GM23338 (cell line): ENCODE results near the gene RFX7. TPM values are rescaled to one million over a fixed set of nuclear protein-coding genes. Genes with fewer than 3 reads are reported as not detected.
A peak's percentile ranks its signal among the peaks of the same experiment; 100 is the strongest.

Experiments used
- ATAC-seq: fragments of 200-7000 bp; cut with Tn5 transposase; 3 replicates; pipeline ENCODE4 v1.9.1; 2020
- DNase-seq: peaks from one replicate; pipeline ENCODE4 v3.0.0-alpha.2; 2015; ENCODE audit warnings: low spot score
- H2AFZ ChIP-seq: fragments of 200-600 bp; sonication (generic); 2 replicates; pipeline ENCODE4 v1.8.0; 2016; ENCODE audit warnings: antibody characterized with exemption, mild to moderate bottlenecking, moderate library complexity
- H3F3A ChIP-seq: fragments of 200-600 bp; sonication (generic); replicated peaks from 2 replicates; pipeline ENCODE4 v1.8.0; 2017; ENCODE audit warnings: antibody characterized with exemption, mixed run types, low read depth
- H3K27ac ChIP-seq: fragments of 200-600 bp; sonication (generic); 2 replicates; pipeline ENCODE4 v1.6.1; 2016; ENCODE audit warnings: low read depth
- H3K27me3 ChIP-seq: fragments of 200-600 bp; sonication (generic); 2 replicates; pipeline ENCODE4 v1.8.0; 2016; ENCODE audit warnings: mild to moderate bottlenecking, mixed run types, moderate library complexity; ENCODE audit not compliant: insufficient read depth
- H3K36me3 ChIP-seq: fragments of 200-600 bp; sonication (generic); 2 replicates; pipeline ENCODE4 v1.8.0; 2016; ENCODE audit warnings: mild to moderate bottlenecking; ENCODE audit not compliant: insufficient read depth
- H3K4me1 ChIP-seq: fragments of 200-600 bp; sonication (generic); 2 replicates; pipeline ENCODE4 v1.8.0; 2016; ENCODE audit warnings: mild to moderate bottlenecking, moderate library complexity; ENCODE audit not compliant: insufficient read depth
- H3K4me2 ChIP-seq: fragments of 200-600 bp; sonication (generic); 2 replicates; pipeline ENCODE4 v1.7.1; 2017; ENCODE audit warnings: mixed run types
- H3K4me3 ChIP-seq: fragments of 200-600 bp; sonication (generic); 2 replicates; pipeline ENCODE4 v1.6.1; 2016; ENCODE audit warnings: mixed run types
- H3K79me2 ChIP-seq: fragments of 200-600 bp; sonication (generic); replicated peaks from 2 replicates; pipeline ENCODE4 v1.8.0; 2017; ENCODE audit warnings: mild to moderate bottlenecking; ENCODE audit not compliant: insufficient read depth
- H3K9me2 ChIP-seq: fragments of 200-600 bp; sonication (generic); 2 replicates; pipeline ENCODE4 v1.8.0; 2017; ENCODE audit not compliant: insufficient read depth
- H4K20me1 ChIP-seq: fragments of 200-600 bp; sonication (generic); replicated peaks from 2 replicates; pipeline ENCODE4 v1.8.0; 2017; ENCODE audit warnings: mild to moderate bottlenecking; ENCODE audit not compliant: insufficient read depth
- H3K27ac Mint-ChIP-seq: 2 replicates; pipeline ENCODE4 v1.8.0; 2020; ENCODE audit warnings: inconsistent platforms, mild to moderate bottlenecking, moderate library complexity, mixed read lengths
- H3K27me3 Mint-ChIP-seq: 3 replicates; pipeline ENCODE4 v1.8.0; 2022; ENCODE audit warnings: low read depth, mild to moderate bottlenecking, moderate library complexity, mixed read lengths, inconsistent platforms; ENCODE audit not compliant: insufficient read depth, poor library complexity
- H3K36me3 Mint-ChIP-seq: 3 replicates; pipeline ENCODE4 v1.8.0; 2021; ENCODE audit warnings: low read depth, mild to moderate bottlenecking, inconsistent platforms, moderate library complexity, mixed read lengths
- H3K4me1 Mint-ChIP-seq: 3 replicates; pipeline ENCODE4 v1.8.0; 2020; ENCODE audit warnings: mild to moderate bottlenecking, inconsistent platforms, mixed read lengths
- H3K4me3 Mint-ChIP-seq: 3 replicates; pipeline ENCODE4 v1.8.0; 2021; ENCODE audit warnings: moderate library complexity, mild to moderate bottlenecking, inconsistent platforms, mixed read lengths
- H3K9me3 Mint-ChIP-seq: 3 replicates; pipeline ENCODE4 v1.8.0; 2020; ENCODE audit warnings: moderate library complexity, mild to moderate bottlenecking, inconsistent platforms, mixed read lengths
- CTCF ChIP-seq, 2 experiments: fragments of 200-600 bp in 1 of 2; sonication (generic) in 1 of 2; conservative IDR thresholded peaks; 2 replicates each; pipeline versions ENCODE4 v1.5.1 to v1.6.1; 2016 to 2017; ENCODE audit warnings: antibody characterized with exemption in 2 of 2, low read depth in 2 of 2, mild to moderate bottlenecking in 2 of 2, moderate library complexity in 1 of 2
- EZH2 ChIP-seq: fragments of 200-600 bp; sonication (generic); IDR thresholded peaks from one replicate; pipeline ENCODE4 v1.8.0; 2017; ENCODE audit warnings: antibody characterized with exemption, mild to moderate bottlenecking, low read depth; ENCODE audit not compliant: unreplicated experiment
- NANOG ChIP-seq: IDR thresholded peaks from 2 replicates; pipeline ENCODE4 v1.6.1; 2016; ENCODE audit warnings: antibody characterized with exemption, borderline replicate concordance
- POLR2AphosphoS5 ChIP-seq: IDR thresholded peaks from 2 replicates; pipeline ENCODE4 v1.6.1; 2016; ENCODE audit warnings: antibody characterized with exemption, low read depth
- STAT1 ChIP-seq: IDR thresholded peaks from one replicate; pipeline ENCODE4 v1.6.1; 2016; ENCODE audit warnings: antibody characterized with exemption; ENCODE audit not compliant: unreplicated experiment
- ZNF114 ChIP-seq: fragments of 250-450 bp; sonication (Bioruptor Pico); IDR thresholded peaks from 2 replicates; pipeline ENCODE4 v1.5.0; 2020; ENCODE audit warnings: mild to moderate bottlenecking, moderate library complexity
- ZNF331 ChIP-seq: fragments of 250-450 bp; sonication (Bioruptor Pico); IDR thresholded peaks from 2 replicates; pipeline ENCODE4 v1.5.0; 2020; ENCODE audit warnings: low read depth, mild to moderate bottlenecking, moderate library complexity
- polyA plus RNA-seq: library from polyadenylated mRNA; unstranded; fragments of >200 nt; fragmentation: Nextera tagmentation; extraction: Ambion mirVana; gene quantifications from 2 replicates; pipeline ENCODE4 v1.2.1, GENCODE V29; 2016
- total RNA-seq: library from RNA; depleted of rRNA; stranded (reverse); fragments of >200 nt; shearing (Covaris generic); gene quantifications from 2 replicates; pipeline ENCODE4 v1.2.3, GENCODE V29; 2014
- TF ChIP-seq, protein P1 (sequence below): fragments of 250-450 bp; sonication (Bioruptor Pico); IDR thresholded peaks from 2 replicates; pipeline ENCODE4 v1.5.0; 2020; ENCODE audit warnings: mild to moderate bottlenecking, moderate library complexity
- TF ChIP-seq, protein P2 (sequence below): IDR thresholded peaks from 2 replicates; pipeline ENCODE4 v1.6.1; 2016; ENCODE audit warnings: antibody characterized with exemption

Gene RFX7
- total and polyA plus RNA-seq, 2 experiments from 2014 or later: 17.6 to 33.6 TPM

DNA sequence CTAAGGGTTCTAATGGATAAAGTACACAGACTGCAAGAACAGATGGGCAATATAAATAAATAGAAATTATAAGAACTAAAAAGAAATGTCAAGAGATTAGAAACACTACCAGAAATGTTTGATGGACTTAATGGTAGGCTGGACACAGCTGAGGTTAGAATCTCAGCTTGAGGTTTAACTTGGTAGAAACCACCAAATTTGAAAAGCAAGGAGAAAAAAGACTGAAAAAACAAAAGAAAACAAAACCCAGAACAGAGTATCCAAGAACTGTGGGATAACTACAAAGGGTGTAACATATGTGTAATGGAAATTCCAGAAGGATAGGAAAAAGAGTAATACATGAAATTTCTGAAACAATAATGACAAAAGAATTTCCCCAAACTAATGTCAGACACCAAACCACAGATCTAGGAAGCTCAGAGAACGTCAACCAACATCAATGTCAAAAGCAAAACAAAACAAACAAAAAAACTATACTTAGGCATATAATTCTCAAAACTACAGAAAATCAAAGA is 35.0 kb downstream of the RFX7 start:
- H3K4me1 Mint-ChIP-seq: peaks cover 56% of the 10 kb centered on the region
- no peak overlapping the region for H3K27ac Mint-ChIP-seq
- Histone ChIP-seq H3K27ac (no peak overlapping the region), H3K9me2 (no peaks in the 10 kb centered on the region), H3K4me2 (0 out of 2 replicates have a peak overlapping the region, but pooled peaks have one; percentile 2), H3K4me3 (no peak overlapping the region), H3K79me2 (peaks cover 100% of the 10 kb centered on the region), H3K27me3 (no peaks in the 10 kb centered on the region), H4K20me1 (peaks cover 22% of the 10 kb centered on the region), H2AFZ (no peak overlapping the region), H3K4me1 (peaks cover 52% of the 10 kb centered on the region), H3K36me3 (no peaks in the 10 kb centered on the region), H3F3A (no peaks in the 10 kb centered on the region)
- DNase-seq (no peak), ATAC-seq (no peak)
- H3K9me3 Mint-ChIP-seq: no peaks in the 10 kb centered on the region; the same call in 2 of the 3 replicates
- H3K4me3 Mint-ChIP-seq: no peak overlapping the region
- H3K27me3 Mint-ChIP-seq: no peaks in the 10 kb centered on the region
- TF ChIP-seq, protein P1, sequence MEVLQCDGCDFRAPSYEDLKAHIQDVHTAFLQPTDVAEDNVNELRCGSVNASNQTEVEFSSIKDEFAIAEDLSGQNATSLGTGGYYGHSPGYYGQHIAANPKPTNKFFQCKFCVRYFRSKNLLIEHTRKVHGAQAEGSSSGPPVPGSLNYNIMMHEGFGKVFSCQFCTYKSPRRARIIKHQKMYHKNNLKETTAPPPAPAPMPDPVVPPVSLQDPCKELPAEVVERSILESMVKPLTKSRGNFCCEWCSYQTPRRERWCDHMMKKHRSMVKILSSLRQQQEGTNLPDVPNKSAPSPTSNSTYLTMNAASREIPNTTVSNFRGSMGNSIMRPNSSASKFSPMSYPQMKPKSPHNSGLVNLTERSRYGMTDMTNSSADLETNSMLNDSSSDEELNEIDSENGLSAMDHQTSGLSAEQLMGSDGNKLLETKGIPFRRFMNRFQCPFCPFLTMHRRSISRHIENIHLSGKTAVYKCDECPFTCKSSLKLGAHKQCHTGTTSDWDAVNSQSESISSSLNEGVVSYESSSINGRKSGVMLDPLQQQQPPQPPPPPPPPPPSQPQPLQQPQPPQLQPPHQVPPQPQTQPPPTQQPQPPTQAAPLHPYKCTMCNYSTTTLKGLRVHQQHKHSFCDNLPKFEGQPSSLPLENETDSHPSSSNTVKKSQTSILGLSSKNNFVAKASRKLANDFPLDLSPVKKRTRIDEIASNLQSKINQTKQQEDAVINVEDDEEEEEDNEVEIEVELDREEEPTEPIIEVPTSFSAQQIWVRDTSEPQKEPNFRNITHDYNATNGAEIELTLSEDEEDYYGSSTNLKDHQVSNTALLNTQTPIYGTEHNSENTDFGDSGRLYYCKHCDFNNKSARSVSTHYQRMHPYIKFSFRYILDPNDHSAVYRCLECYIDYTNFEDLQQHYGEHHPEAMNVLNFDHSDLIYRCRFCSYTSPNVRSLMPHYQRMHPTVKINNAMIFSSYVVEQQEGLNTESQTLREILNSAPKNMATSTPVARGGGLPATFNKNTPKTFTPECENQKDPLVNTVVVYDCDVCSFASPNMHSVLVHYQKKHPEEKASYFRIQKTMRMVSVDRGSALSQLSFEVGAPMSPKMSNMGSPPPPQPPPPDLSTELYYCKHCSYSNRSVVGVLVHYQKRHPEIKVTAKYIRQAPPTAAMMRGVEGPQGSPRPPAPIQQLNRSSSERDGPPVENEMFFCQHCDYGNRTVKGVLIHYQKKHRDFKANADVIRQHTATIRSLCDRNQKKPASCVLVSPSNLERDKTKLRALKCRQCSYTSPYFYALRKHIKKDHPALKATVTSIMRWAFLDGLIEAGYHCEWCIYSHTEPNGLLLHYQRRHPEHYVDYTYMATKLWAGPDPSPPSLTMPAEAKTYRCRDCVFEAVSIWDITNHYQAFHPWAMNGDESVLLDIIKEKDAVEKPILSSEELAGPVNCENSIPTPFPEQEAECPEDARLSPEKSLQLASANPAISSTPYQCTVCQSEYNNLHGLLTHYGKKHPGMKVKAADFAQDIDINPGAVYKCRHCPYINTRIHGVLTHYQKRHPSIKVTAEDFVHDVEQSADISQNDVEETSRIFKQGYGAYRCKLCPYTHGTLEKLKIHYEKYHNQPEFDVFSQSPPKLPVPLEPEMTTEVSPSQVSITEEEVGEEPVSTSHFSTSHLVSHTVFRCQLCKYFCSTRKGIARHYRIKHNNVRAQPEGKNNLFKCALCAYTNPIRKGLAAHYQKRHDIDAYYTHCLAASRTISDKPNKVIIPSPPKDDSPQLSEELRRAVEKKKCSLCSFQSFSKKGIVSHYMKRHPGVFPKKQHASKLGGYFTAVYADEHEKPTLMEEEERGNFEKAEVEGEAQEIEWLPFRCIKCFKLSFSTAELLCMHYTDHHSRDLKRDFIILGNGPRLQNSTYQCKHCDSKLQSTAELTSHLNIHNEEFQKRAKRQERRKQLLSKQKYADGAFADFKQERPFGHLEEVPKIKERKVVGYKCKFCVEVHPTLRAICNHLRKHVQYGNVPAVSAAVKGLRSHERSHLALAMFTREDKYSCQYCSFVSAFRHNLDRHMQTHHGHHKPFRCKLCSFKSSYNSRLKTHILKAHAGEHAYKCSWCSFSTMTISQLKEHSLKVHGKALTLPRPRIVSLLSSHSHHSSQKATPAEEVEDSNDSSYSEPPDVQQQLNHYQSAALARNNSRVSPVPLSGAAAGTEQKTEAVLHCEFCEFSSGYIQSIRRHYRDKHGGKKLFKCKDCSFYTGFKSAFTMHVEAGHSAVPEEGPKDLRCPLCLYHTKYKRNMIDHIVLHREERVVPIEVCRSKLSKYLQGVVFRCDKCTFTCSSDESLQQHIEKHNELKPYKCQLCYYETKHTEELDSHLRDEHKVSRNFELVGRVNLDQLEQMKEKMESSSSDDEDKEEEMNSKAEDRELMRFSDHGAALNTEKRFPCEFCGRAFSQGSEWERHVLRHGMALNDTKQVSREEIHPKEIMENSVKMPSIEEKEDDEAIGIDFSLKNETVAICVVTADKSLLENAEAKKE (CRISPR knock-in tag): no peak
- TF ChIP-seq ZNF114: no peak
- TF ChIP-seq NANOG: no peak
- peaks cover 21% of the 10 kb centered on the region for H3K36me3 Mint-ChIP-seq

- Histone ChIP-seq H3K27ac (no peak overlapping the region), H3K79me2 (peaks cover 100% of the 10 kb centered on the region), H3K36me3 (no peaks in the 10 kb centered on the region), H3K4me2 (0 out of 2 replicates have a peak overlapping the region, but pooled peaks have one; percentile 2), H3F3A (no peaks in the 10 kb centered on the region), H3K9me2 (no peaks in the 10 kb centered on the region), H4K20me1 (peaks cover 22% of the 10 kb centered on the region), H3K4me3 (no peak overlapping the region), H3K4me1 (peaks cover 52% of the 10 kb centered on the region), H3K27me3 (no peaks in the 10 kb centered on the region), H2AFZ (no peak overlapping the region)
- ATAC-seq: no peak
- Mint-ChIP-seq H3K9me3 (no peaks in the 10 kb centered on the region; the same call in 2 of the 3 replicates), H3K4me1 (peaks cover 60% of the 10 kb centered on the region), H3K4me3 (no peak overlapping the region), H3K27me3 (no peaks in the 10 kb centered on the region), H3K36me3 (peaks cover 18% of the 10 kb centered on the region), H3K27ac (no peak overlapping the region)
- DNase-seq: no peak
- TF ChIP-seq NANOG: no peak
- TF ChIP-seq EZH2: no peak
- TF ChIP-seq POLR2AphosphoS5: no peak
- no peak for TF ChIP-seq STAT1
- TF ChIP-seq, protein P2, sequence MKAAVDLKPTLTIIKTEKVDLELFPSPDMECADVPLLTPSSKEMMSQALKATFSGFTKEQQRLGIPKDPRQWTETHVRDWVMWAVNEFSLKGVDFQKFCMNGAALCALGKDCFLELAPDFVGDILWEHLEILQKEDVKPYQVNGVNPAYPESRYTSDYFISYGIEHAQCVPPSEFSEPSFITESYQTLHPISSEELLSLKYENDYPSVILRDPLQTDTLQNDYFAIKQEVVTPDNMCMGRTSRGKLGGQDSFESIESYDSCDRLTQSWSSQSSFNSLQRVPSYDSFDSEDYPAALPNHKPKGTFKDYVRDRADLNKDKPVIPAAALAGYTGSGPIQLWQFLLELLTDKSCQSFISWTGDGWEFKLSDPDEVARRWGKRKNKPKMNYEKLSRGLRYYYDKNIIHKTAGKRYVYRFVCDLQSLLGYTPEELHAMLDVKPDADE: no peak
- TF ChIP-seq CTCF (conservative IDR thresholded peaks at IDR 0.05; ENCODE audit: low read depth in 2 of 2): no peak
- no peak for TF ChIP-seq ZNF114
- no peak for TF ChIP-seq ZNF331 (CRISPR knock-in tag)
Observed at GRCh38 chr15:56208185-56208584, 35.5 kb downstream of the RFX7 start.
